ENCODE measurements around the gene PHTF2.
"Not testable (repeated sequence)": the region's sequence is repeated elsewhere in the genome, so short reads cannot be mapped to it uniquely, and the experiment has no call there.

PHTF2 gene

DNA sequence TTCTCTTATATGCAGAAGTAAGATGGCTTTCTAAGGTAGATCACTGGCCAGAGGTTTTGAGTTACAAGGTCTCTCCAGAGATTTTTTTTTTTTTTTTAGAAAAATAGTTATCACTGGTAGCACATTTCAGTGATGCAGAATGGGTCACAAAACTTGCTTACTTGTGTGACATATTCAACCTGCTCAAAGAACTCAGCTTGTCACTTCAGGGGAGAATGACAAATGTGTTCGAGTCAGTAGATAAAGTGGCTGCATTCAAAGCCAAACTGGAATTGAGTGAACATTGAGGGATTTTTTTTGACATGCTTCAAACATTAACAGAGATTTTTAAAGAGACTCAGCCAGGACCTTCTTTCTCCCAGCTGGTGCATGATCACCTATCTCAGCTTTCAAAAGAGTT is 33.4 kb downstream of the PHTF2 start:
- DNase-seq: no peak

DNA sequence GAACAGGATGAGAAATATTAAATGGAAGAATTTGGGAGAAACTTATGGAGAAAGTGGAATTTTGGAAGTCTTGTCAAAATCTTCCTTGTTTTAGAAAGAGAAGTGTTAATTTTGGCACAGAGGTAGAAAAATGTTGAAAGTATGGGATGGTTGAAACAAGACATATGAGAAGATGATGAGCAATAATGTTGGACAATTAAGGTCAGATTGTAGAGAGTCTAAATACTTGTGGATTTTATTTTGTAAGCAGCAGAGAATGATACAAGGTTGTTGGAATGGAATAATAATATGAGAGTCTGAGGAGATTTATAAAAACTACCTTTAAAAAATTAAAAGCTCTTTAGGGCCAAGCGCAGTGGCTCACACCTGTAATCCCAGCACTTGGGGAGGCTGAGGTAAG is 34.6 kb downstream of the PHTF2 start:
- DNase-seq: no peak

DNA sequence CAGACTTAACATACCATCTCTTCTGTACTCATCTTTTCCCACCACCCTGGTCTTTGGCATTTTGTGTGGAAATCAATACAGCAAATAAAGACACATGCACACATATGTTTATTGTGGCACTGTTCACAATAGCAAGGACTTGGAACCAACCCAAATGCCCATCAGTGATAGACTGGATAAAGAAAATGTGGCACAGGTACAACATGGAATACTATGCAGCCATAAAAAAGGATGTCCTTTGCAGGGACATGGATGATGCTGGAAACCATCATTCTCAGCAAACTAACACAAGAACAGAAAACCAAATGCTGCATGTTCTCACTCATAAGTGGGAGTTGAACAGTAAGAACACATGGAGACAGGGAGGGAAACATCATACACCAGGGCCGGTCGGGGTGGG is 37.9 kb downstream of the PHTF2 start:
- not testable (repeated sequence) for DNase-seq

DNA sequence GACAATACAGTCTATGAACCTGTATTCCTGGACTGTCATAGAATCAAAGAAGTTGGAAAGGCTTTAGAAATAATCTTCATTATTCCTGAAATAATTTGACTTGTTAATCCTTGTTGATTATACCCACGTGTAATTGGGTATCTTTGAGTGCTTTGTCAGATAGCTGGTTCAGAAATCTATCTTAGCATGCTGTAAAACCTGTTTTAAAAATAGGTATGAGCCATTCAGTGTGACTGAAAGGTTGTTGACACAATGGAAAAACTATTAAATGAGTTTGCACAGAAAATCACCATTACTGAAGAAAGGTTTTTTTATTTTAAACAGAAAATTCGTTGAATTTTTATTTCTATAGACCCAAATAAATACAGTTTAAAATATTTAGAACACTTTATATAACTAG is 38.7 kb downstream of the PHTF2 start:
- DNase-seq: no peak

DNA sequence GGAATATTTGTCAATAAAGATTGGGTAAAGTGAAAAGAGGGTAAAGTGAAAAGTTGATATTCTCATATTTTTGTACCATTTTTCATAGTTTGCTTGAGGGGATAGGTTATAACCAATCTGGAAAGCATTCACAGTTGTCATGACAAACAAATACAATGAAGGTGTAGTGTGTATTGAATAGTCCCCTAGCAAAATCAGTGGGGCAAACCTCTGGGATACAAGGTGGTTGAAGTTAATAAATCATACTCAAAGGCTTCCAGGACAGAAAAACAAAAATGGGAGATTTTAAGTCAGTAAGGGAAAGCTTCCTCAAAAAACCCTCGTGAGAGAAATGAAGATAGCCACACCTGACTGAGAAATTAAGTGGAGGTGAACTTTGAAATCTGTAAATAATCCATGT is 39.4 kb downstream of the PHTF2 start:
- DNase-seq: no peak

GRCh38 chr7:77838929-77839491 is 40.4 kb downstream of the PHTF2 start:
- DNase-seq: no peak

DNA sequence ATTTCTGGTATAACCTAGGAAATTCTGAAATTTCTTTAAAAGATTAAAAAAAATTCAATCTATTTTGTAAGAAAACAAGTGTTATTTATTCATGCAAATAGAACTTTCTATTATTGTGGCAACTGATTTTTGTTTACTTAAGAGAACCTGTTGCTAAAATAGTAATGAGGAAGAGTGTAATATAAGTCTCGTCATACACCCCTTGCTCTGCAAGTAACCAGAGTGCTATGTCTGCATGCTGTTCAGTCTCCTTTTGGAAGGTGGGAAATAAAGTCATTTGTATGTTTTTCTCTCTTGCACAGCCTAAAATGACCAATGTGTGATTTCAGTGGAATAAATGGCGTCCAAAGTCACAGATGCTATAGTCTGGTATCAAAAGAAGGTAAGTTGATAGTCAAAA is 41.3 kb downstream of the PHTF2 start:
- no peak for DNase-seq

- DNase-seq: peak; percentile 18
Measured at GRCh38 chr7:77843194-77843593, 44.6 kb downstream of the PHTF2 start.

- DNase-seq: no peak
Measured at GRCh38 chr7:77846317-77847092, 47.9 kb downstream of the PHTF2 start.

DNA sequence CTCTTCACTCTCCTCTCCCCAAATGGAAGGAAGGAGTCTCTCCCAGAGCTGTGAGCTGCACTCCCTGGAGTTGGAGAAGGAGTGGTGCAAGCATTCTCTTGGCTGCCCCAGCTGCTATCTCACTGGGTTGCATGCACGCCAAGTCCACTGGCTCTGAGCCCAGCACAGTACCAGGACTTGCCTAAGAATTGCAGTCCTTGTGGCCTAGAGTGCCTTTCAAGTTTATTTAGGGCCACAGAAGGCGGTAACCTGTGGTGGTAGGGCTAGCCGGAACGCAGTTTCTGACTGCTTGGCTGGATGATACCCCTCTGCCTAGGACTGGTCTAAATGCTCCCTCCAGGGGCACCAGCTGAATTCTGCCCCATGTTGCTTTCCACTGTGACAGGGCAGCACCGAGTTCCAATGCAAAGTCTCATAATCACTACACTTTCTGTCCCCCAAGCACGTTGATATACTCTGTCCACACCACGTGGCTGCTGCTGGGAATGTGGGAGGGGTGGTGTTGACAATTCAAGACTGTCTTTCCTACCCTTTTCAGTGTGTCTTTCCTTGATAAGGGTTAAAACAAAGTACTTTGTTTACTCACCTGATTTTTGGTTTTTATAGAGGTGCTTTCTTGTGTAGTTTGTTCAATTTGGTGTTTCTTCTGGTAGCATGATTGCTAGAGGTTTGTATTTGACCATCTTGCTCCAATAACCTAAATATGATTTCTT is 57.0 kb downstream of the PHTF2 start:
- DNase-seq: peak; percentile 58

- DNase-seq: no peak
Measured at GRCh38 chr7:77858278-77858677, 59.7 kb downstream of the PHTF2 start.

DNA sequence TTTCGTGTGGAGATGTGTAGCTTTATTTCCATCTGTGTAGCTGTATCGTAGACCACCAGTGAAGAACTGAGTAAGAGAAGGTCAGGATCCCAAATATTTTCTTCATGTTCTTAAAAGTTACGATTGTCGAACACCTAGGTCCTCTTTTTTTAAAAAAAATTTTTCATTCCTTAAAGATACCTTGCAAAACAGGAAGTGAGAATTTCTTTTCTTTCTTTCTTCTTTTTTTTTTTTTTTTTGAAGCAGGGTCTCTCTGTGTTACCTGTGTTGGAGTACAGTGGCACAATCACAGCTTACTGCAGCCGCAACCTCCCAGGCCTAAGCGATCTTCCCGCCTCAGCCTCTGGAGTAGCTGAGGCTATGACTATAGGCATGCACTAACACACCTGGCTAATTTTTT is 60.8 kb downstream of the PHTF2 start:
- DNase-seq: no peak

GRCh38 chr7:77862691-77863090 is 64.1 kb downstream of the PHTF2 start:
- no peak for DNase-seq

- DNase-seq: no peak
Measured at GRCh38 chr7:77863860-77864259, 65.3 kb downstream of the PHTF2 start.

GRCh38 chr7:77866370-77866769 is 67.8 kb downstream of the PHTF2 start:
- no peak for DNase-seq

DNA sequence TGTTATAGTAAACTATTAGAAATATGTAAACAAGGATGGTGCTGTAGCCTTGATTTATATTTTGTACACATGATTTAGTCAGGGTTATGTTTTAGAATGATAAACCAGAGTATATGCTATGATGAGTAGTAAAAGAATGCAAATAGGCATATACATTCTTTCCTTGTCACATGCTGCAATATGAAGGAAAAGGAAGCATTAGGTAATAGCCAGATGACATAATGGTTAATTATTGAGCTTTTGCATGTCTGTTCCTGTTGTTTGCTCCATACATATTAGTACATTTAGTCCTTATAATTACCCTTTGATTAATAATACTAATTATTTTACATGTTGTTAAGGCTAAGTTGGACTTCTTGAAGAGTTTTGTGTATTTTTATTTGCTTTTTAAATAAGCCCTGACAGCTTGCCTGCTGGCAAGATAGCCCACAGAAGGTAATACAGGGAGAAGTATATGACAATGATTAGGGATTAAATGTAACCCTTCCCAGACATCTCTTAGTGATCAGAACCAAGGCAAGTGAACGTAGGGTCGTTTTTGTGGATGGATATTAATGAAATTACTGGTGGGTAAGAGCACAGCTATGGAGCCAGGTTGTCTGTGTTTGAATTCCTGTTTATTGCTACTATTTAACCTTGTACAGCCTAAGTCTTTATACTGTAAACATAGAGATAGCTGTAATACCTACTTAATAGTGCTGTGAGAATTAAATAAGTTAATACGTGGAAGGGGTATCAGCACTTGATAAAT is 68.4 kb downstream of the PHTF2 start:
- DNase-seq: peak; percentile 17

GRCh38 chr7:77867537-77867865 is 68.9 kb downstream of the PHTF2 start:
- DNase-seq: no peak

GRCh38 chr7:77872256-77872655 is 73.7 kb downstream of the PHTF2 start:
- DNase-seq: not testable (repeated sequence)

- peak; percentile 57 for DNase-seq
Measured at GRCh38 chr7:77873416-77874327, 75.1 kb downstream of the PHTF2 start.

GRCh38 chr7:77877791-77878190 is 79.2 kb downstream of the PHTF2 start:
- DNase-seq: no peak

- no peak for DNase-seq
Measured at GRCh38 chr7:77878500-77878899, 79.9 kb downstream of the PHTF2 start.

- no peak for DNase-seq
Measured at GRCh38 chr7:77879272-77879671, 80.7 kb downstream of the PHTF2 start.

GRCh38 chr7:77881871-77882270 is 83.3 kb downstream of the PHTF2 start:
- no peak for DNase-seq

Data from hematopoietic multipotent progenitor cell treated with erythropoietin and hydrocortisone succinate and interleukin-3 and kit ligand, for 6 days (in vitro differentiated cells).